Activated CD4-positive, CD25-positive, alpha-beta regulatory T cell treated with anti-CD3 and anti-CD28 coated beads, Interleukin-2, amount 50 U/mL, for 24 hours (primary cell): ENCODE results near the gene PARN.
"Not testable (repeated sequence)": the region's sequence is repeated elsewhere in the genome, so short reads cannot be mapped to it uniquely, and the experiment has no call there.

Experiments used
- ATAC-seq, 2 donors: fragments of 150-1000 bp; cut with Tn5 transposase; one replicate each; pipeline ENCODE4 v1.10.0; 2021; ENCODE audit warnings: mild to moderate bottlenecking in 1 of 2, moderate library complexity in 1 of 2

The PARN gene

DNA sequence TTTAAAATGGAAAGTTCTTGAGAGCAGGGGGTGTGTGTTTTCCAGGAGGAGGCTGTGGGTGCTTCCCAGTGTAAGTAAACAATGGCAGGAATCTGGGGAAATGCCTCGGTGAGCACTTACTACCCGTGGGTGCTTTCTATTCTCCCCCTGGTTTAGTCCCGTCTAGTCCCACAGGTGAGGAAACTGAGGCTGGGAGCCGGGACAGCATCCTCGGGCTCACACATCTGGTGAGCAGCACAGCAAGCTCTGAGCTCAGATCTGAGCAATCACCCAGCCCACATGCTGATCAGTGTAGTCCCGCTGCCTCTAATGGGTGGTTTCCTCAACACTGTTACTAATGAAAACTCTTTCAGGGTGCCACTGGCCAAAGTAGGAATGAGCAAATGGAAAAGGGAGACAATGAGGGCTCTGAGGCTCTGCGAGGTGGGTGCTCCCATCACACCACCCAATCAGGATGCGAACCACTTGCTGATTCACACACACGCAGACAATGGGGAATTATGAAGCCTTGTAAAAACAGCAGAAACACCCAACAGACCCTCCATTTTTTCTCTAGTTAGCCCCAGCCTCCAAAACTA lies 202.6 kb downstream of the PARN start:
- no peak for ATAC-seq

DNA sequence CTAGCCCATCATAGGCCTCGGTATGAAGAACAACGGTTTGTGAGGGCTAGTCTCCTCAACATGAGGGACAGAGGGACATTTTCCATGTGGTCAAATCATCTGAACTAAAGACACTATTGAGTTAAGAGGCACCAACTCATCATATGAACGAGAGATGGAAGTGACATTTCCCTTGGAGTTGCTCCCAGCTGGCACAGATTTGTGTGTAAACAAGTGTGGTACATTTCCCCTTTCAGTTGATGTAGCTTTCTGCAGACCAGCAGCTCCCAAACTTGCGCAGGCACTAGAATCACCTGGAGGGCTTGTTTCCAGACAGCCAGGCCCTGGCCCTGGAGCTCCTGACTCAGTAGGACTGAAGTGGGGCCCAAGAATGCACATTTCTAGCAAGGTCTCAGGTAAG lies 205.5 kb downstream of the PARN start:
- ATAC-seq = no peak

DNA sequence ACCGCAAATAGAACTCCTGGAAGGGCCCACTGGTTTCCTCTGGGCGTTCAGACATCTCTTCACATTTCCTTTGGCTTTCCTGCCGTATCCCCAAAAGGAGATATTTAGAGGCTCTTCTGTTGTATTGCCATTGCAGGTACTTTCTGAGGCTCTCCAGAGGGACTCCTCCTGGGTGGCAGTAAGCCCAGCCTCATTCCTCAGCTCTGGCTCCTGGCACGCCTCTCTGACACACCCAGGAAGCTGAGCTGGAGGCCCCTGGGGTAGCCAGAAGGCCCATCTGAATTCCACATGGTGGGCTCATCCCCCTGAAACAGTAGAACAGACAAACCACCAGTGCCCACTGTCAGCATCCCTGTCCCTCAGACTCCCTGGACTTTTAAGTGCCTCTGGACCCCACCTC lies 206.7 kb downstream of the PARN start:
- no peak for ATAC-seq

DNA sequence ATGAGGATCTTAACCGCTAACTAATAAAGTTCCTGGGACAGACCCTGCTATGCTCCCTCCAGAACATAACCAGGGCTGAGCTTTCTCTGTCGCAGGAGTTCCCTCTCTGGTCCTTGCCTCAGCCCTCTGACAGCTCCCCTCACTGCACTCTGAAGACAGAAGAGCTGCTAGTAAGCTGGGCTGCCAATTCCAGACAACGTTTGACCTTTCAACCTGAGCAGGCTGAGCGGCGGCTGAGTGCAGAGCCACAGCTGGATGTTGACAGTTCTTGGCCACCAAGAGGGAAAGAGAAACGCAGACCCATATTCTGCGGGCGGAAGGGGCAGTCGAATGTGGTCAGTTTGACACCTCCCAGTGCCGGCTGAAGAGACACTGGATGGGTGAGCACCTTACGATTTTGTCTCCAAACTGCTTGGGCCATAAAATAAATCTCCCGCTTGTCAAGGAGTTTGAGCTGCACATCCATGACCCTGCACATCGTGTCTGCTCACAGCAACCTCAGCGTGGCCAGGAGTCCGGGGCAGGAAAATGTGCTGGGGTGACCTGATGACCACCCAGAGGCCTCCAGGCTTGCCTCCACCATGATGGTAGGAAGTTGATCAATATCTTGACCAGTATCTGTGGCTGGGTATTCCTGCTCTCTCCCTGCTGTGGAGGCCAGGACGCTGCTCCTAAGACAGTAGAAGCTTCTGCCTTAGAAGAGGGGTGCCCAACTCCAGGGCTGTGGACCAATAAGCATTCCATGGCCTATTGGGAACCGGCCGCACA lies 209.2 kb downstream of the PARN start:
- no peak for ATAC-seq

DNA sequence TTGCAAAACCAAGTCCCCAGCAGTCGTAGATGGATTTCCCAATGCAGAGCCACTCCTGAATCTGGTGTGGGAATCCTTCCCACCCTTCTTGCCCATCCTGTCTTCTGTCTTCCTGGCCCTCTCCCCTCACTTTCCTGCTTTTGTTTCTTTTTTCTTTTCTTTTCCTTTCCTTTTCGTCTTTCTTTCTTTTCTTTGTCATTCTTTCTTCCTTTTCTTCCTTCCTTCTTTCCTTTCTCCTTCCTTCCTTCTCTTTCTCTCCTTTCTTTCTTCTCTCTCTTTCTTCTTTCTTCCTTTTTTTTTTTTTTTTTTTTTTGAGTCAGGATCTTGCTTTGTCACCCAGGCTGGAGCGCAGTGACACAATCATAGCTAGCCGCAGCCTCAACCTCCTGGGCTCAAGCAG lies 209.8 kb downstream of the PARN start:
- not testable (repeated sequence) for ATAC-seq

DNA sequence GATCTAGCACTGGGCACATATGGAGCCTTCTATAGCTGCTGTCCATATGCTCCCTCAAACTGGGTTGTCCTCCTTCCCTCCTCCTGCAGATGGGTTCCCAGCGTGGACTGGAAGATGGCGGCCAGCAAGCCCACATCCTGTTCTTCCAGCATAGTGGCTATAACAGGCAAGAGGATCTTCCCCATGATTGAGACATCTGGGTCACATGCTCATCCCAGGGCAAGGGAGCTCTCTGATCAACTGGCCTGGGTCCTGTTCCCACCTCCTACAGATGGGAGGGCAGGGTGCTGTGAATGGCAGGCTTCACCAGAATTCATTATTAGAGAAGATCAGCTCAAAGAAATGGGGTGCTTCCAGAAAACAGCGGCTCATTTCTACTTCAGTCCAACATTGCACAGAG lies 210.2 kb downstream of the PARN start:
- no peak for ATAC-seq

DNA sequence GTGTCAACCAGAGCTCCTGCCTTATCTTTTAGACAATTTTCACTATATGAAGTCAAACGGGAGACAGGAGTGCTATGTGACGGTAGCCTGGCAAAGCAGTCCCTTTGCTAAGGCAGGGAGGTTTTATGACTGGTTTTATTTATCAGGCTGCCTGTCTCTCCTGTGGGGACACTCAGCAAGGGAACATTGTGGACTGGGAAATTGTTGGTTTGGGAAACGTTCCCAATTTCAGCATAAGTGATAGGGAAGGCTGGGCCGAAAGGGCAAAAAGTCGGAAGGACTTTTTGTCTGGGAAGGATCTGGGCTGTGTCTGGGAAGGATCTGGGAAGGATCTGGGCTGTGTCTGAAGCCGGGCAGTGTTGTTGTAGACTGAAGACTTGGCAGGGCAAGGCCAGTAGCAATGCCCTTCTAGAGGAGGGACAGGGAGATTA lies 211.2 kb downstream of the PARN start:
- no peak for ATAC-seq

DNA sequence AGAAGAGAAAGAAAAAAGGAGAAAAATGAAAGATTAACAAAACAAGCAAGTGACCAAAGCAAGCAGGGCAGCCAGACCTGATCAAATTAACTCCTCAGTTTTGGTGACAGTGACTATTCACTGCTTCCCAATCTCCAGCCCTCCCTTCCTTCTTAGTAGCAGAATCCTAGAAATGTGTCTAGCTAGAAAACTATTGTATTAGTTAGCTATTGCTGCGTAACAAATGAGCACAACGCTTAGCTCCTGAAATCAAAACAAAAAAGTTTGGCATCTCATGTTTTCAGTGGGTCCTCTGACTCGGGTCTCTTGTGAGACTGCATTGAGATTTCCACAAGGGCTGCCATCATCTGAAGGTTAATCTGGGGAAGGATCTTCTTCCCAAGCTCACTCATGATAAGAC lies 213.9 kb downstream of the PARN start:
- ATAC-seq = no peak

DNA sequence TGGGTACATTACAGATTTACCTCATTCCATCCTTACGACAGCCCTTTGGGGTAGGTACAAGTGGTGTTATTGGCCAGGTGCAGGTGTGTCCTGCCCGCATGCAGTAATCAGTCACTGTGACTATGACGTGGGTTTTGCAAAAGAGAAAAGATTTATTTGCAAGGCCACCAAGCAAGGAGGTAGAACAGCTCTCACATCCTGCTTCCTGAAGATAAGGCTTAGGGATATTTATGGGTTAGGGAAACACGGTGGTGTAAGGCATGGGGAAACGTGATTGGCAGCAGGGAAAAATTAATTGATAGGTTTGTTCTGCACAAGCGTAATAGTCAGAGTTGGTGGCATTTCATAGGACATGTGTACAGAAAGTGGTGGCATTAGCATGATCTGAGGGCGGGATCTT lies 214.8 kb downstream of the PARN start:
- no peak for ATAC-seq

DNA sequence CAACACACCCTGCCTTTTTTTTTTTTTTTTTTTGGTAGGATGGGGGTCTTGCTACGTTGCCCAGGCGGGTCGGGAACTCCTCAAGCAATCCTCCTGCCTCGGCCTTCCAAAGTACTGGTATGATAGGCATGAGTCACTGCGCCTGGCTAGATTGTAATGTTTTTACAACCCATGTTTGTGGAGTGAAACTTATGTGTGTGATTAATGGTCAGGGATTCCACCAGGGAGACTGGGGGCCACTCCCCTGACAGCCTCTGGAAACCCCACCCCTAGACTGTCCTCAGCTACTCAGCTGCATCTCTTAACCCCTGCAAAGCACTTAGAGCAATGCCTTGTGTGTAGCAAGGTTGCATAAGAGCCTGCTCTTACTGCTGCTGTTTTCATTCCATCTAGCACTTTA lies 220.5 kb downstream of the PARN start:
- ATAC-seq = no peak

DNA sequence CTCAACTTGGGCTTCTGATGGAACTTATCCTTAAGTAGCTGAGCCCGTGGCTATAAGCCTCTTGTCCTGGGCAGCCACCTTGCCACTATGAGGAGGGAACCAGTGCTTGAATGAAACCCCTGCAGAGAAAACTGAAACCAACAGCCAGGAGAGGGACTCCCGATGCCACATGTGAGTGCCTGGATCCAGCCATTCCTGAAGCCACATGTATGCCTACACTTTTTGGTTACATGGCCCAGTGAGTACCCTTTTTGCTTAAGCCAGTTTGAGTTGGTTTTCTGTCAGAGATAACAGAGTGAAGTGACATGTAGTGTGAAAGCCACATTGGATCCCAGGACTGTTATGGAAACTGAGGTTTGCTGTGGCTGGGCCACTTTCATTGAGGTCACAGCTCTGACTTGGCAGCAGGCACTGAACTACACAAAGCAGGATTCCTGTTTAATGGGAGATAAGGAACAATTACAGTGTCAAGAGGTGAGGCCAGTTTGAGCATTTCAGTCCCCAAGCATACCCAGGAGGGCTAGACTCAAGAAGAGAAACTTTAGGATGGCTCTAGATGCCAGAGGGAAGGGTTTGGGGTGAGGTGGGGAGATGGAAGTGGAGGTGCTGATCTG lies 222.2 kb downstream of the PARN start:
- ATAC-seq = no peak

DNA sequence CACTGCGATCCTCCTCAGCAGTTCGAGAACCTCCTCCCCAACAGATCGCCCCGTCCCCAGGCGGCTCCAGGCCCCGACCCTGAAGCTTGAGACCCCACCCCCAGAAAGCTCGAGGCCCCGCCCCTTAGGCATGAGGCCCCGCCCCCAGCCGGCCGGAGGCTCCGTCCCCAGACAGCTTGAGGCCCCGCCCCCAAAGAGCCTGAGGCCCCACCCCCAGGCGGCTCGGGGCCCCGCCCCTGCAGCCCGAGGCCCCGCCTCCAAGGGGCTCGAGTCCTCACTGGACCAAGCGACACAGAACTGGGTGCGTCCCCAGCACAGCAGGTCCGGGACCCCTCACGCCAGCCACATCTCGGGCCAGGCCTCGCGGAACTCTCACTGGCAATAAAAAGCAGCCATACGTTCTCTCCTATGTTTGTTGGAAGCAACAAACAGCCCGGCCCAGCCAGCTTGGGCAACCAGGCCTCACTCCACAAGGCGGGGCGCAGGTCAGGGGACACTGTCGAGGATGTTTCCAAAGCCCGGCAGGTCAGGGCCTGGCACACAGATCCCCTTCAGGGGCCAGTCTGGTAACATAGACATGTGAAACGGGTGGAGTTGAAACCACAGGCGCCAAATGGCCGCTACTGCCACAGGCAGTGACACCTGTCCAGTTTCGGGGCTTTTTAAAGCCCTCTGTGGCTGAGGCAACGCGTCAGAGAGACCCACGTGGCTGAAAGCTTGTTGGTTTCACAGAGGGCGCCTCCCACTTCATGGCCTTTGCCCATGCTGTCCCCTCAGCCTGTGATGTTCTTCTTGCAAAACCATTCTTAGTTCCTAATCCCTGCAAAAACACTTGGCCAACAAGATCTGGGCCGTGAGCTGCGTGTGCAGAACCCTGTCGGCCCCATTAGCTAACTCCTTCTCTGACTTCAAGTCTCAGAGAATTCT lies 224.2 kb downstream of the PARN start:
- ATAC-seq = peak in 1 of 2 donors; percentile 27

DNA sequence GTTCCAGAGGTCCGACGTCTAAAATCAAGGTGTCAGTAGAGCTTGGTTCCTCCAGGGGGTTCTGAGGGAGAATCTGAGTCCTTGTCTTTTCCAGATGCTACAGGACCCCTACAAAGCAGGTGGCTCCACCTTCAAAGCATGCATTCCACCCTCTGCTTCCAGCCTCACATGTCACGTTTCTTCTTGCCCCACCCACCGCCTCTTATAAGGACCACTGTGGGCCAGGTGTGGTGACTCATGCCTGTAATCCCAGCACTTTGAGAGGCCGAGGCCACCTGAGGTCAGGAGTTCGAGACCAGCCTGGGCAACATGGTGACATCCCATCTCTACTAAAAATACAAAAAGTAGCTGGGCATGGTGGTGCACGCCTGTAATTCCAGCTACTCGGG lies 227.1 kb downstream of the PARN start:
- not testable (repeated sequence) for ATAC-seq

DNA sequence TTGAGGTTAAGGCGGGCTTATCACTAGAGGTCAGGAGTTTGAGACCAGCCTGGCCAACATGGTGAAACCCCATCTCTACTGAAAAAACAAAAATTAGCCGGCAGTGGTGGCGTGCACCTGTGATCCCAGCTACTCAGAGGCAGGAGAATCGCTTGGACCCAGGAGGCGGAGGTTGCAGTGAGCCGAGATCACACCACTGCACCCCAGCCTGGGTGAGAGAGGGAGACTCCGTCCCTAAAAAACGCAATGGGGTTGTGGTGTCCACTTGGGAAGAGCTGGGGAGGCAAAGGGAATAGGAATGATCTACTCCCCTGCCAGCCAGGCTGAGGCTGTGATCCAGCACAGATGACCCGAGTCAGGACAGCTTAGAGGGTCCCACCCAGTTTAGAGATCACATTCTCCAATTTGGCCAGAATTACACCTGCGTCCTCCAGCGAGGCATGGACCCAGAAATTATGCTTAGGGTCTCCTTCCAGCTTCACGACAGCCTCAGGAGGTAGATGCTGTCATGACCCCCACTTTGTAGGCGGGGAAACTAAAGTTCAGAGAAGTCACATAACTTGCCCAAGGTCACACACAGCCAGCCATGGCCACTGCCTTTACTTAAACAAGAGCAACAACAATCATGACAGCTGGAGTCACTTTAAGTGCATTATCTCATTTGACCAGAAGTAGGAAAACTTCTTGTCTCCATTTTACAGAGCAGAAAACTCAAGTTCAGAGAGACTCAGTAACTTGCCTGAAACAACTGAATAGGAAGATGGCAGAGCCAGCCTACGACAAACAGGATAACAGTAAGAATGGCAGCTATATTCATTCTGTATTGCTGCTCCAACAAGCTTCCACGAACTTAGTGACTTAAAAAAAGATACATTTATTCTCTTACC lies 227.7 kb downstream of the PARN start:
- not testable (repeated sequence) for ATAC-seq

DNA sequence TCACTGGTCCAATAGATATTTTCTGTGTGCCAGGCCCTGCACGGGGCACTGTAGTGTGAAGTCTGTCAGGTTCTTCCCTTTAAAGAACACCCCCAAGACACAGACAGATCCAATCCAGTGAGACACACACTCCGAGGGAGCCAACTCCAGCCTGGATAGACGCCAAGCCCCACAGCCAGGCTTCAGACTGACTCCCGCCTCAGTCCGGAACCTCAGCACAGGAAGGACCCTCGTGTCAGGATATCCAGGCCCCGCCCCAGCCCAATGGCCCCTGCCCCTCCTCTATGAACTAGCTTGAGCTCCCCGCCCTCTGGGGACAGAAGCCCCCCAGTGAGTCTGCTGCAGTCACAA lies 228.4 kb downstream of the PARN start:
- not testable (repeated sequence) for ATAC-seq

DNA sequence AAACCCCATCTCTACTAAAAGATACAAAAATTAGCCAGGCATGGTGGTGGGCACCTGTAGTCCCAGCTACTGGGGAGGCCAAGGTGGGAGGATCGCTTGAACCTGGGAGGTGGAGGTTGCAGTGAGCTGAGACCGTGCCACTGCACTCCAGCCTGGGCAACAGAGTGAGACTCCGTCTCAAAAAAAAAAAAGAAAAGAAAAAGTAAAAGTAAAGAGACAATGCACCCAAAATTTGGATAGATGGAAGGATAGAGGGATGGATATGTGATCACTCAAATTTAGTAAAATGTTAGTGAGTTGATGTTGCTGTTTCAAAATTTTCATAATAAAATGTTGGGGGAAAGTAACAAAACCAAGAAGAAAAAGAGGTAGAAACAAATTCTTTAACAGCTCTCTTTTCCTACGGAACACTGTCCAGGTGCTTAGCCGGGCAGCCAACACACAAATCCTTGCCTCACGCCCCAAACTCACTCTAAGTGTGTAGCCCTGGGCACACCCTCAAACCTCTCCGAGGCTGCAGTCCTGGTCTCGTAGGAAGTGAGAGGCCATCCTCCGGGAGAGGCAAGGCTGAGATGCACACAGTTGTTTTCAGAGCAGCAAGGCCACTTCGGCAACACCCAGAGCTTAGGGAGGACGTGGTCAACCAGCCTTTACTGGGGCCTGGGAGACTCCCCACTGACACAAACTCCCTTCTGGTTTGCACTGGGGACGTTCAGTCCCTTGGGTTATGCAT lies 228.9 kb downstream of the PARN start:
- not testable (repeated sequence) for ATAC-seq

DNA sequence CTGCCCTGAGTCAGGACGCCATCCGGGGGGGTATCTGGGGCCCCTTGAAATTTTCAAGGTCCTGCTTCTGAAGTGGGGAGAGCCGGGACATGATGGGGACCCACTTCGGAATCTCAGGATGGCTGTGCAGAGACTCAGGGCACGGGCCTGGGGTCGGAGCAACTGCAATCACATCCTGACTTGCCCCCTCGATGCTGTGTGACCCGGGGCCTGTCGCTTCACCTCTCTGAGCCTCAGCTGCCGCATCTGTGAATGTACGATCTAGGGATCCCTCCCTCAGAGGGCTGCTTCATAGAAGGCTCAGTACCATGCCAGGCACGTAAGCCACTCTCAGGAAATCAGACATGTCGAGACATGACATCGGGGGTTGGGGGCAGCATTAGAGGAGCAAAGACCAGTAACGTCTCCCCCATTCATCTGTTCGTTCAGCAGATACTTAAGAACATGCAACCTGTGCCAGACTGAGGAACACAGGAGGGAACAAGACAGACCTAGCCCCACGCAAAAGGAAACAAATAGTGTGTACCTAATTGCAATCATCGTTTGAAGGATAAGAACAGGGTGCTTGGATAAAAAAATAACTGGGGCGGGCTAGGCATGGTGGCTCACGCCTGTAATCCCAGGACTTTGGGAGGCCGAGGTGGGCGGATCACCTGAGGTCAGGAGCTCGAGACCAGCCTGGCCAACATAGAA lies 229.6 kb downstream of the PARN start:
- no peak for ATAC-seq

DNA sequence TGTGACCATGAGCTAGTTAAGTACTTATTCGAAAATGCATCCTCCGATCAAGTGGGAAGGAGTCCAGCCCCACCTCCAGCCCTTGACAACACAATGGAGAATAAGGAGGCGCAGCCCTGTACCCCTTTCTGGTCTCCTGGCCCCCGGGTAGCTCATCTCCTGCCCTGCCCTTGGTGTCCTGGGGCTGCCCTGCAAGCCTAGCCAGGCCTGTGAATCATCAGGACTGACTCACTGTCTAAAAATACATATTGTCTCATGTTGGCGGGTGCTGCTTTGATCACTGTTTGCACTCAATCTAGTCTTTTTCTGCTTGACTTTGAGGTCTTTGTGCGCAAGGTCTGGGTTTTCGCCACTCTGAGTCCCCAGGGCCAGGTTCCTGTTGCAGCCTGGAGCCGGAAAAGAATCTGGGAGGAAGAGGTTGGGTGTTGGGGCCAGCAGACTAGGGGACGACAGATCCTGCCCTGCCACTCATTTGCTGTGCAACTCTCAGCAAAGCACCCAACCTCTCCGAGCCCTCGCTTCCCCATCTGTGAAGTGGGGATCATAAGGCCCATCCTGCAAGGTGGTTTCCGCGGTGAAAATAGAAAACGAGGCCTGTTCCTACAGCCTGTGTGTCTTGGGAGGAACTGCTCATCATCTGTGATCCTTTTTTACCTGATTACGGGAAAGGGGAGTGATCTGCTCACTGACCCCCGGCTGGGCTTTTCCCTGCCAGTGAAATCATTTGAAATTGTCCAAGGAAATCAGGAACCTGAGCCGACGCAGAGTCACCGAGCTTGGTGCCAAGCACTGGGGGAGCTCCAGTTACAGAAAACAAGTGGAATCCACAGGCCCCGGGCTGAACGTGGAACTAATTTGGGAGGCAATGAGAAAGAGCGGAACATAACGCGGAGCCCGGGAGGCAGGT lies 230.4 kb downstream of the PARN start:
- ATAC-seq = peak in 1 of 2 donors; percentile 51

DNA sequence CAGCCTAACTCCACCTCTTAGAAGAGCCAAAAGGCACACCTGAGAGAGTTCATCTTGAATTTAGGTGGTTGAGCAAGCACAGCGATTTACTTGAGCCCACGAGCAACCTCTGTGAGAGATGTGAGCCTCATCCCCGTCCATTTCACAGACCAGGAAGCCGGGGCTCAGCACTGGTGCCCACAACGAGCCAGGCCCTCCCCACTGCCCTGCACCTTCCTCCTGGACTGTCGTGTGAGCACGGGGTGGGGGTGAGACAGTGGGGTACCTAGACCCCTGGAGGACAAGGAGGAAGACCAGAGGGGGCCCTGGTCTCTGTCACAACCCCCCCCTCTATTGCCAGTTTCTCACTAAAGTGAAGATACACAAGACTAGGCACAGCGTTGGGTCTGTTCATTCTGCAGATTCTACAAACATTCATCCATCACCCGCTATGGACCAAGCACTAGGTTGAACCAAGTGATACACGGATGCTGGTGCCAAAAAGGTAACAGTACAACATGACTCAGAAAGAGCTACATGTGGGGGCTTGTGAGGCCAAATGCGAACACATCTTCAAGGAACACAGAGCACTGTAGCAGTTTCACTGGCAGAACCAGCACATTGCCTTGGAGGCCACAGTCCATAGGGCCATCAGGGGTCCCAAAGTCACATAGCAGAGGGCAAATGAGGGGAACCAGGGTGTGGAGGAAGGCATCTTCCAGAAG lies 231.9 kb downstream of the PARN start:
- no peak for ATAC-seq
